GM18909 (cell line): ENCODE results near the gene RPIA.
"Not testable (repeated sequence)": the region's sequence is repeated elsewhere in the genome, so short reads cannot be mapped to it uniquely, and the experiment has no call there.

Experiments
- ATAC-seq: cut with Tn5 transposase; IDR thresholded peaks from one replicate; pipeline ENCODE4 v1.9.1; 2021; ENCODE audit warnings: mild to moderate bottlenecking; ENCODE audit not compliant: unreplicated experiment, poor library complexity

Gene RPIA

DNA sequence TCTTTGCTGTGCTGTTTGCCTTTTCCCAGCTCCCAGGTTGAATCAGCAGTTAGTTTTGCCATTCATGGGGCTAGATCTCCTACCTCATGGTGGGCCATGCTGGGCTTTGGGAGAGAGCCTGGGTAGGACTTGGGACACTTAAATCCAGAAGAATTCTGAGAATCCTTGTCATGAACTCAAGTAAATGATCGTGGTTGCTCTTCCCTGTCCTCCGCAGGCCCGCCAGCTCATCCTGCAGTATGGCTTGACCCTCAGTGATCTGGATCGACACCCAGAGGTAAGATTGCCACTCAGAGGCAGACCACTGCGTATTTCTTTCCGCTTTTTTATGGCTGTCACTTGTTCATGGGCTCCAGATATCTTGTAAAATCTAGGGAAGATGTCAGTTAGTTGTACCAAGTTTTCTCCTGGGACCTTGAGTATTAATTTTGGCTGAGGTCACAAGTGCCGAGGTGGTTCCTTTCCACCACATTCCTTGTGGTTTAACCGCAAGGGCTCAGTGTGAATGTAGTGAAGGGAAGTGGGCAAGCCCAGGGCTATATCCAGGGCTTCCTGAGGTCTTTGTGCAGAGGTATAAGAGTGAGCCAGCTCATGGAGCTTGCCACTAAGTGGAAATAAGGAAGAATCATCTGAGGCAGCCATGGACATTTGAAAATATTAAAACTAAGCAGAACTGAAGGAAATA lies 37.7 kb downstream of the RPIA start:
- ATAC-seq = no peak

DNA sequence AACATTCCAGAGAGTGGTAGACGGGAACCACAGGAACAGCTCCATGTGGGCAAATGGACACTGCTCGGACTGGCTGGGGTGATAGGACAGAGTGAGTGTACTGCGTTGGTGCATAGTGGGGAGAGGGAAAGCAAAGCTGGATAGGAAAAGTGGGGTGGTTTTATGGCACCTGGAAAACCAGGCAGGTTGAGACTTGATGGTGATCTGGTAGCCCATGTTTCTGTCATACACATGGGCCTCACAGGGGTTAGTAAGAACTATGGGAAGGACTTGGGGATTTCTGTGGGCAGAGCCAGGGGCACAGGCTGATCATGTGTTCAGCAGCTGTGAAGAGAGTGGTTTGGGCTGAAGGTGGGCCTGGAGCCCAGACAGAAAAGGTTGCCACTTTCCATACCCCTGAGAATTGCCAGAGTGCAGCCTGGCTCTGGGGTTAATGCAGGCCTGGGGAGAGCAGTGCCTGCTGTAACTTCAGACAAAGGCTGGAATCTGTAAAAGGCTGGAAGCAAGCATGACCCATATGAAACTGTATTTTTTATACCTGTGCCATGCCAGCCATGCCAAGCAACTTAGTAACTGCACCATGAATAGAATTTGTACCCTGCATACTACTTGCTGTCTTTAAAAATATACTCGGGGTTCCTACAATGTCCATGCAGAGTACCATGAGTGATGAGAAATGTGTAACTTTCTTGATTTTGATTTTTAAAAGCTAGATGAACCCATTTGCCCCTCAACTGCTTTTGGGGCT lies 41.9 kb downstream of the RPIA start:
- ATAC-seq = no peak

DNA sequence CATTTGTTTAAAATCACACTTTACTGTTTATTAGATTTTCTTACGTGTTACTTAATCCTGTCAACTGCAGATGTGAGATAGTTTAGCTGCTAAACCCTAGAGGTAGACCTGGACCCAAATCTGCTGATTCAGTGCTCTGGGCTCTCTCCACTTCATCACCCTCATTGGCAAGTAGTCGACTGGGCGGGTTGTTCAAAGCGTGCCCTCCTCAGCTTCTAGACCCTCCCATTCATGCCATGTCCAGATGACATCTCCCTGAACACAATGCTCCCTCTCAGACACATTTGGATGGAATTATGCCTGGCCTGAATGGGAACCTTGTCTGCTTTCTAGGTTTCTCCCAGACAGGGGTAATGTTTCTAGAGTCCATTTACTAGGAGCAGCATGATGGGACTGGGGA lies 43.7 kb downstream of the RPIA start:
- ATAC-seq = no peak

DNA sequence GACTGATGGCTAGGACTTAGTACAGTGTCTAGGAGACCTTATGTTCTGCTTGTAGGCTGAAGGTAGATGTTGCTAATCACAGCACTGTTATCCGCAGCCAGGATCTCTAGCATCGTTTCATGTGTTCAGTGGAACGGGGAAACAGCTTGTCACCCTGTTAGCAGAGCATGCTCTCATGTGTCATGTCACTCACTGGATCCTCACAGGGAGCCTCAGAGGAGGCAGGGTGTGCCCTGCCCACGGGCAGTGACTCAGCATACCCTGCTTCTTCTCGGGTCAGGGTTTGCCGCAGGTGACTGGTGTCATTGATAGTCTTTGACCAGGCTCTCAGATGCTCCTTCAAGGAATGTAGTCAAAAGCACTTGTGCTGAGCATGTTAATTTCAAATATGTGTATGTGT lies 44.4 kb downstream of the RPIA start:
- no peak for ATAC-seq

DNA sequence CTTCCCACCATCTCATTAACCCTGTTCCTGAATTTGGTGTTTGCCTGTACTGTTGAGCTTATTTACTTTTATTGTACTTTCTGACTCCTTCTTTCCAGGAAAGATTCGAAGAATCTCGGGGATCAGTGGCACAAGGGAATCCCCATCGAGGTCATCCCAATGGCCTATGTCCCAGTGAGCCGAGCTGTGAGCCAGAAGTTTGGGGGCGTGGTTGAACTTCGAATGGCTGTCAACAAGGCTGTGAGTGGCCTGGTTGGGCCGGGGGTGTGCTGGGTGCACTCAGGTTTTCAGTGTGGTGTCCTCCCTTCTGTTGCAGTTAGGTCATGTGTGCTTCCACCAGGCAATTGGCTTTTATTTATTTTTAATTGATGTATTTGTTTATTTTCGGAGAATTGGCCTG lies 45.0 kb downstream of the RPIA start:
- no peak for ATAC-seq

DNA sequence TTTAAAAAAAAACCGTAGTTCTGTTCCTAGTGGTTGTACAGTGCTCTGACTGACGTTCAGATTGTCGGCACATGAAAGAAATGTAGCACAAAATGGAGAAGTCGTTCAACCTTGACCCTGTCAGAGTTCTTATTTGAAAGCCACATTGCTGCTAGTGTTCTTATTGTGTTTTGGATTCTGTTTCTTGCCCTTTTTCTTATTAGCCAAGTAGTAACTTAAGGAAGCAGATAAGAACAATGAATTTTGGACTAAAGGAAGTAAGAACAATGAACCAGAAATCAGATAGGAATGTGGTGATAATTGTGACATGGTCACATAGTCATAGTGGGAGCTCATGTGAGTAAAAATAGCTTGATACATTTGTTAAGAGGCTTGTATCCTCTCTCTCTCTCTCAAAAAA lies 45.9 kb downstream of the RPIA start:
- no peak for ATAC-seq

DNA sequence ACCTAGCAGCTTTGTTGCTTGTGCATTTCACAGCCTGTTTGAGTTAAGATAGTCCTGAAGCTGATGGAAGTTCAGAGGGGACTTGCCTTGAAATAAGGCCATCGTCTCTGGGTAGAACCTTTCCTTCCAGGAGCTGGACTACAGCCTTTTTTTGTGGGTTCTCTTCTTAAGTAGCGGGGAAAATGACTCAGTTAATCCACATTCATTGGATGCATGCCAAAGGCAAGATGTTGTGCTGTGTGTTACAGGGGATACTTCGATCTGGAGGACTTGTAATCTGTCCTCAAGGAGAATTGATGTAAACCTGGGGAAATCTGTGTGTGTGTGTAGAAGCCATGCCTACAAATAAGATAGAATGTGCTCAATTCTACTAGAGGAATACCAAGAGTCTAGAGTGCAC lies 46.8 kb downstream of the RPIA start:
- no peak for ATAC-seq

DNA sequence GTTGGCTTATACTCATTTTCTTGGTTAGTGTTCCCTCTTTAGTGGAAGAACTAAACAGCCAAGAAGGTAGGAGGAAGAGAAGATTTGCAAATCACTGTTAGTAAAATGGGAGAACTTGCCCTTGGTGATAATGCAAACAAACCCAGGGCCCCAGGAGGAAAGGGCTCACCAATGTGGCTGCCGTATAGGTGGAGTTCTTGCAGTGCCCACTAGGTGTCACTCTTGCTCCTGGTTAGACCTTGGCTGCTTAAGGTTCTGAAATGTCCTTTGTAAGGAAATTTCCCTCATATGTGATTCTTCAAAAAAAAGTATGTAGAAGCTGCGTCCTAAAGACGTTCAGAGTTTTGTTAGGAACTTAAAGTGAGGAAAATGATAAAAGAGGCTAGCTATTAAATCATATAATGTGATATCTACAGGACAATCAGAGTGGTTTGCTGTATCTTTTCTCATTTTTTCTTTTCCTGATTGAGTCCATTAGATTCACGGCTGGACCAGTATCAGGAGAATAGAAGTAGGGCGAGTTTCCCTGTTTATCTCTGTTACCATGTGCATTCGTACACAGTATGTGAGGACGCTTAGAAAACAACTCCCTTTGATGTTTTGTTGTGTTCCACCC lies 48.6 kb downstream of the RPIA start:
- peak; percentile 86 for ATAC-seq

DNA sequence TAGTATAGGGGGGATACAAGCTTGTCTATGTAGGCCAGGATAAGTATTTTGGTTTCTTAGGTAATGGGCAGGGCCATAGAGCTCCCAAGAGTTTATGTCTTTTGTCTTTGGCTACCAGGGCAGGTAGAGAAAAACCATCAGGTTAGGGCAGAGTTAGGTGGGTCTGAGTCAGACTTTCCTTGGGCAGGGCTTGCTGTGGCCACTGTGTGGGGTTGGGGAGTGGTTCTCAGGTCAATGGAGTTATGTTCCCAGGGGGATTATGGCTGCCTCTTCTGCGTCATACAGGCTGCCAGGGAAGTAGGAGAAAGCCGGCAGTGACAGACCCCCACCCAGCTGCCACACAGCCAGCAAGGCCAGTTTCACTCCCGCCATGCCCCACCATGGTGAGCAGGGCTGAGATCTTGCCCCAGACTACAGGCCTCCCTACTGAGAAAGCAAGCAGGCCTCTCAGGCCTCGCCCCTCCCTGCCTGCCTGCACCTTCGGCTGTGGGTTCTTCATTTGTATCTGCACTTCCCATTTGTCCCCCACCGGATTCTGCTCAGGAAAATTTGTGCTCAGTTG lies 55.5 kb downstream of the RPIA start:
- no peak for ATAC-seq

DNA sequence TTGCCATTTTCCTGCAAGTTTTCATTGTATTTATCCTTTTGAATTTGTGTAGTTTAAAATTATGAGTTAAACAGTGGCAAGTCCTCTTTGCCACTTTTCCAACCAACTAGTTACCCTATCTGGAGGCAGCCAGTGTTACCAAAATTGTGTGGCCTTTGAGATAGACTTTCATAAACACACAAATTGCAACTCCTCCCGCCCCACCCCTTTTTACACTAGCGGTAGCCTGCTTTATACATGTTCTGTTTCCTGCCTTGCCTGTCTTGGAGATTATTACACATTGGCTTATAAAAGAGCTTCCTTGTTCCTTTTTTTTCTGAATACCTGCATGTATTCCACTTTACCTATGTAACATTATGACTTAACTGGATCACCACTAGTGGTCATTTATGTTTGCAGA lies 56.5 kb downstream of the RPIA start:
- no peak for ATAC-seq

DNA sequence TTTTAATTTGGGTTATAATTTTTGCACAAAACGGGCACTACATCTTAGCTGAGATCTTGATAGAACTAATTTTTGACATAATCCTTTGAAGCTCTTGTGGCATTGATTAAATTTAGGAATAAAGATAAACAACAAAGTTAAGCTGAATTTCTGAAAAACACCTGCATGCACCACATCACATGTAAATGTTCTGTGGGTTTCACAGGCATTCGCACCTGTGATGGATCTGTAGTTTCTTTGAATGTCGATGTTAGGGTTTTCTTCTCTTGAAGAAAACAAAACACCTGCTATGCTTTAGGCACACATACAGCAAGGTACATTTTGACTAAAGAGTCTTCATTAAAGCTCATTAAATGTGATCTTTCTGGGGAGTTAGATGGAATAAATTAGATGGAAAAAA lies 60.3 kb downstream of the RPIA start:
- ATAC-seq = no peak

DNA sequence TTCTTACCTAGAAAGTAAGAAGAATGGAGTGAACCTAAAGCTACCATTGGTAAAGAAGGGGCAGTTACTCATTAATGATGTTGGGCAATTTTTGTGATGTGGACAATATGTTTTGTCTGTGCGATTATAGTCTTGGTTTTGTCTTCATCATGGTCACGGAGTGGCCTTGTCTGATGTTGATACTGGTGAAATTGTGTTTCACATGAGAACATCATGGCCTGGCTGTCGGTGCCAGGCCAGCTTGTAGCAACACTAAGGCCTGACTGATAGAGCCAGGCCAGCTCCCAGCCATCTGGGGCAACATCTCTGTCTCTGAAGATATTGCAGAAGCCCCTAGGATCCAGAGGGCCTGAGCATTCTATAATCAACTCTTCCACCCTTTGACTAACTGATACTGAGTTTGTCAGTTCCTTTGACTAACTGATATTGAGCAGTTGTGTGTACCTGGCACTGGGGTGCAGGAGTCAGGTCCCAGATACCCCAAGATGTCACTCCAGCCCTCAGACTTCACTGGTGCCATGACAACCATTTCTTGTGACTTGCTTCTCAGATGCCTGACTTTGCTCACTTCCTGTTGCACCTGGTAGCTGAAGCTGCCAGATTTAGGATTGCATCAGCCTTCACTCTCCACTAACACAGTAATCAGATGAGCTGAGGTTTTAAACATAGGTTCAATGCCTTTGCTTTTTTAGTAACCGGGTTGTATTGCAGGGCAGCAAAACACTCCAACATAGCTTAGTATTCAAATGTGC lies 62.5 kb downstream of the RPIA start:
- ATAC-seq = peak; percentile 93

DNA sequence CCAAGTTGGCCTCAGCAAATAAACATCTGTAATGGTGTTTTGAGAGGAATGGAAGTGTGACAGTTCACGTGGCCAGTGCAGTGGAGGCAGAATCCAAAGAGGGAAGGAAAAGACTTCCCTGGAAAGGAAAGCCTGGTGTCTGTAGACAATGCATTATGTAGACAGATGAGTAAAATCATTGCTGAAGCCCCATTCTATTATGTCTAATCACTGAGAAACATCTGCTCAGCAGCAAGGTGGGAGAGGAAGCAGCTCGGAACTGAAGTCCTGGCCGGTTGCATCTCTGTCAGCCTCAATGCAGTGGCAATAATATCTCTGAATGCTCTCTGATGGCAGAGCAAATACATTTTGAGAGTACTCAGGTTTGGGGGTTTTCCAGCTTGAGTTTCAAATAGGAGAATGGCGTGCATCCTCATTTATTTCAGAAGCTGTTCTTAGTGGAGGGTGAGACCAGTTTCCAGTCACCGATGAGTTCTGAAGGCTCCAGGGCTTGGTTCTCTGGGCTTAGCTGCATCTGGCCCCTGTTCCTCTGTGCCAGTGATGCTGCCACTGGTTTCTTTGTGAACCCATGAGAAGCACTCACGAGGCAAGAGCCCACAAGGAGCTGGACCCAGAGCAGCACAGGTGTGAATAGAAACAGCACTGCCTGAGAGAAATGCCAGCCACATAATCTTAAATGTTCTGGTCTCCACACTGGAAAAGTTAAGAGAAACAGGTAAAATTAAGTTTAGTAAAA lies 63.3 kb downstream of the RPIA start:
- peak; percentile 60 for ATAC-seq

DNA sequence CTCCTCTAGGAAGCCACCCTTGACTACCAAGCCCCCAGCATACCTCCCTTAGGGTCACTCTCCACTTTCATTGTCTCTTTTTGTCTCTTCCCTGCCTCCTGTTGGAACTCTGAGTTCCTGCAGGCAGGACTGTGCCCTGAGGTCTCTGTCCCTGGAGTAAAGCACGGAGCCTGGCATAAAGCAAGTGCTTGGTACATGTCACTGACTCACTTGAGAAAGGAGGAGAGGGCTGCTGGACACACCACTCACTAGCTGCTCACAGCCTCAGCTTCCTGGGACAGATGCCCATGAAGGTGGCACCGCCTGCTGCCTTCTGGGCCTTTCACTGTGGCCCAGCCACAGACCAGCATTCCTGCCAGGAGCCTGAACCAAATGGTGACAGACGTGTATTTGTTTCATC lies 64.4 kb downstream of the RPIA start:
- ATAC-seq = no peak

DNA sequence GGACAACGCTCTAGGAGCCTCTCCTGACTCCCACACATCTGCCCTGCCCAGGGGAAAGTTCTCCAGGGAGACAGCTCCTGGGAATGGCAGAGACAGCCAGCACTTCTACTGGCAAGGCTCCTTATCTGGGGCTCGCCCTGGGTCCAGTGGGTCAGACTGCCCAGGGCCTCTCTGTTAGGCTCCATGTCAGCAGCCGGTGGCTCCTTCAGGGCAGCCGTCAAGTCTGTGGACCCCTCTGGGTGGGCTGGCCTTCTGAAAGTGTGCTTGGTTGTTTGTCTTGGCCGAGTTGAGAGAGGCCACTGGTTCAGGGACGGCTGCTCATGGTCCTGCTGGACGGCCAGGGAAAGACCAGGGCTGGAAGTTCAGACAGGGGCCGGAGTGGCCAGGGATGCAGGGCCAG lies 65.6 kb downstream of the RPIA start:
- ATAC-seq = no peak

DNA sequence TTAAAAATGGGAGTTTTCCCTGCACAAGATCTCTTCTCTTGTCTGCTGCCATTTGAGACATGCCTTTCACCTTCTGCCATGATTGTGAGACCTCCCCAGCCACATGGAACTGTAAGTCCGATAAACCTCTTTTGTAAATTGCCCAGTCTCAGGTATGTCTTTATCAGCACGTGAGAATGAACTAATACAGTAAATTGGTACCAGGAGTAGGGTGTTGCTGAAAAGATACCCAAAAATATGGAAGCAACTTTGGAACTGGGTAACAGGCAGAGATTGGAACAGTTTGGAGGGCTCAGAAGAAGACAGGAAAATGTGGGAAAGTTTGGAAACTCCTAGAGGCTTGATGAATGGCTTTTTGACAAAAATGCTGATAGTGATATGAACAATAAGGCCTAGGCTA lies 67.2 kb downstream of the RPIA start:
- not testable (repeated sequence) for ATAC-seq

DNA sequence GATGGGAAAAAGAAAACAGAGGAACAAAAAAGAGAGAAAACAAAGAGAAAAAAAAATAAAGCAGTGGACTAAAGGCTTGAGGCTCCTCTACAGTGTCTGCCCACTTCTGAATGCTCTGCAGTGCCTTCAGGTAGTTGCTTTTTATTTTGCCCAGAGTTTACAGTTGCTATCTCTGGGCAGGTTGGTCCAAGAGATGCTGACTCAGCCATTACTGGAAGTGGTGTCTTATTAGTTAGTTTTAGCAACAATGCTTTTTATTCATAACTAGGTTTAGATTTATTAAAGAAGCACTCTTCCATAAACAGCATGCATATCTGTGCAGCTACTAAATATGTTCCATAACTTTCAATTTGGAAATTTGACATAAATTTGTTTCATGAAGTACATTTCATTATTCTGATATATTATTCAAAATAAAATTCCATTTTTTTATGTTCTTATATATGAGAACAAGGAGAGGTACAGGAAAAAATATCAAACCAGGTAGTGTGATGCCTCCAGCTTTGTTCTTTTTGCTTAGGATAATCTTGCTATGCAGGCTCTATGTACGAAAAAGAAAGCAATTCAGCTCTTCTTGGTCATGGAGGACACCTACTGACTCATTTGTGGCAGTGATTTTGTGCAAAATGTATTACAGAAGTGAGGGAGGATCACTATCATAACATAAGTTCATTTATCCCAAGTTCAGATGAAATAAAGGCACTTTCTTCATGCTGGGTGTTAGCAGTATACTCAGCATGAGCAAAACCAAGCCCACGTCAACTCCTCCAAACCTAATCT lies 69.5 kb downstream of the RPIA start:
- ATAC-seq = no peak

DNA sequence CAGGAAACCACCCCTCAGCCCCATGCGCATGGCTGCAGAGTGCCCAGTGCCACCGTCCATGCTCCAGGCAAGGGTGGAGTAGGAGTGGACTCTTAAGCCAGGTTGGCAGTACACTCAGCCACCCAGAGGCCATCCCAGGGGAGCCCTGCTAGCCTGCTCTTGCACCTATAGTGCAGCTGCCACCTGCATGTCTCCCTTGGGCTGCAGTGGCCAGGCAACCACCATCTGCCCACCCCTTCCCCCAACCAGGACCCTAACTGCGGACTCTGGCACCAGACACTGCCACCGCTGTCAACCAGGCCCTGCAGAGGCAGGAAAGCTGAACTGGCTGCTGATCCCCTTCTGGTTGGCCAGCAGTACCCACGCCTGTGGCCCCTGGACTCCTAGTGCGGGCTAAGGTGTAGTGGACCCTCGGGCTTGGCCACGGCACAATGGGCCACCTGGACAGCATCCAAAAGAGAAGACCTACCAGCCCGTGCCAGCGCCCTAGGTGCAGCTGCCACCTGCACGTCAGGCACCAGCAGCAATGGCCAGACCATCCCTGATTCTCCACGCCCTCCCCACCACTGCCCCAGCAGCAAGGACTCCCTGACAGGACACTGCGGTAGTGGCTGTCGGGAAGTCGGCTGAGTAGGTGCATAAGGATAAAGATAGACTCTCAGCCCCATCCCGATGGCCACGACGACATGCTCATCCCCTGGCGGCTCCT lies 72.8 kb downstream of the RPIA start:
- no peak for ATAC-seq

DNA sequence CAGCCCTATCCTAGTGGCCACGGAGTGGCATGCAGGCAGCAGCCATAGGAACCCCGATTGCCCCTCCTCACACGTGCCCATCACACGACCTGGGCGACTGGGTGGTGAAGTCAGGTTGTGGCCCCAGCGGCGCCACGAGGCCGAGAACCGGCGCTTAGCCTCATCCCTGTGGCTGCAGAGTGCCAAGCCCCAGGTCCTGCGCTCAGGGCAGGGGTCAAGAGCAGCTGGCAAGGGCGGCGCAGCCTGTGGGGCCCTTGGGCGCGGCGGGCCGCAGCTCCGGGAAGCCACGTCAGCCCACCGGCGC lies 73.3 kb downstream of the RPIA start:
- ATAC-seq = no peak
